AG20443 (cell line): ENCODE data around the gene PNPLA4.

Source experiments
- DNase-seq: peaks from one replicate; pipeline ENCODE4 v3.0.0; 2012; ENCODE audit warnings: low spot score, mixed read lengths

The PNPLA4 gene

DNA sequence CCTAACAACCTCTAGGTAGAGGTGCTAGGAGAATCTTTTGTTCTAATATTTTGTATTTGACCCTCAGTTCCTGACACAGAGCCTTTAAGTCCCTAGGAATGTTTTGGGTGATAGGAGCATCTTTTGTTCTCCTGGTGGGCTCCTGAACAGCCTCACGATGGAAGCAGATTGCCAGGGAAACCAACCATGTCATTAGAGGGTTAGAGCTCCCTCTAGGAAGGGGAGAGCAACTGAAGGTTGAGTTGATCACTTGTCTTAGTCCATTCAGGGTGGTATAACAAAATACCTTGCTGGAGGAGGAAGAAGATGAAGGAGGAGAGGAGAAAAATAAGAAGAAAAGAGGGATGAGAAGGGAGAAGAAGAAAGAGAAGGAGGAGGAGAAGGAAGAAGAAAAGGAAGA is 75.0 kb downstream of the PNPLA4 start:
- DNase-seq = no peak
